Activated CD8-positive, alpha-beta memory T cell treated with anti-CD3 and anti-CD28 coated beads, Interleukin-2, amount 50 U/mL, for 1 hour (primary cell): Measurements from ENCODE around the gene HADH.

ENCODE experiments used
- DNase-seq: peaks from one replicate; pipeline ENCODE4 v3.0.0-alpha.2; 2020; ENCODE audit errors: extremely low read depth

Gene HADH

GRCh38 chr4:108058685-108059440 lies 69.2 kb downstream of the HADH start:
- DNase-seq: no peak

- no peak for DNase-seq
Measured at GRCh38 chr4:108060164-108060563, 70.5 kb downstream of the HADH start.

- DNase-seq: no peak
Measured at GRCh38 chr4:108060686-108061321, 71.1 kb downstream of the HADH start.

- no peak for DNase-seq
Measured at GRCh38 chr4:108068442-108068841, 78.8 kb downstream of the HADH start.

- DNase-seq: no peak
Measured at GRCh38 chr4:108070775-108071174, 81.1 kb downstream of the HADH start.

- DNase-seq: peak; percentile 75
Measured at GRCh38 chr4:108072300-108072699, 82.6 kb downstream of the HADH start.

GRCh38 chr4:108078024-108078733 lies 88.5 kb downstream of the HADH start:
- DNase-seq: no peak

GRCh38 chr4:108080747-108081146 lies 91.1 kb downstream of the HADH start:
- peak; percentile 53 for DNase-seq

GRCh38 chr4:108081256-108081655 lies 91.6 kb downstream of the HADH start:
- DNase-seq: no peak
